Activated CD4-positive, alpha-beta T cell treated with anti-CD3 and anti-CD28 coated beads, Interleukin-2, amount 50 U/mL, for 48 hours (primary cell): ENCODE measurements around the gene MAP7D3.
"Not testable (repeated sequence)": the region's sequence is repeated elsewhere in the genome, so short reads cannot be mapped to it uniquely, and the experiment has no call there.

Source experiments
- DNase-seq, 2 experiments: peaks; one replicate each; pipeline ENCODE4 v3.0.0-alpha.2; 2020

The MAP7D3 gene

GRCh38 chrX:136251041-136251991 is at the start of gene MAP7D3:
Gene MAP7D3 (minus strand): TSS chrX:136251400. CDS start chrX:136251358, 42 bp downstream.
- peak; percentile 57 to 64 for DNase-seq

GRCh38 chrX:136300721-136301120 is 49.5 kb upstream of the MAP7D3 start, which contains the start of gene ADGRG4:
Gene ADGRG4 (plus strand): TSS chrX:136300963. CDS start chrX:136308778, 7,815 bp downstream.
- DNase-seq = not testable (repeated sequence)

GRCh38 chrX:136295380-136295779 is 44.2 kb upstream of the MAP7D3 start:
- no peak for DNase-seq

- no peak for DNase-seq
These were observed 41.5 kb upstream of the MAP7D3 start for GRCh38 chrX:136292656-136293055.

- DNase-seq = no peak
These were observed 40.6 kb upstream of the MAP7D3 start for GRCh38 chrX:136291824-136292223.

GRCh38 chrX:136286375-136286774 is 35.2 kb upstream of the MAP7D3 start:
- DNase-seq = not testable (repeated sequence)

- DNase-seq = no peak
These were observed 24.4 kb upstream of the MAP7D3 start for GRCh38 chrX:136275553-136275952.

GRCh38 chrX:136273986-136274385 is 22.8 kb upstream of the MAP7D3 start:
- no peak for DNase-seq

- no peak for DNase-seq
These were observed 21.1 kb upstream of the MAP7D3 start for GRCh38 chrX:136272325-136272724.

- no peak for DNase-seq
These were observed 20.1 kb upstream of the MAP7D3 start for GRCh38 chrX:136271300-136271699.

GRCh38 chrX:136269921-136270320 is 18.7 kb upstream of the MAP7D3 start:
- DNase-seq = no peak

GRCh38 chrX:136268051-136269048 is 17.1 kb upstream of the MAP7D3 start:
- peak; percentile 37 to 44 for DNase-seq

GRCh38 chrX:136266828-136267227 is 15.6 kb upstream of the MAP7D3 start:
- no peak for DNase-seq

- DNase-seq = no peak
These were observed 11.7 kb upstream of the MAP7D3 start for GRCh38 chrX:136262812-136263315.

- DNase-seq = no peak
These were observed 11.0 kb upstream of the MAP7D3 start for GRCh38 chrX:136262243-136262642.

GRCh38 chrX:136261321-136261720 is 10.1 kb upstream of the MAP7D3 start:
- no peak for DNase-seq

GRCh38 chrX:136260776-136261175 is 9.6 kb upstream of the MAP7D3 start:
- no peak for DNase-seq

GRCh38 chrX:136259543-136259942 is 8.3 kb upstream of the MAP7D3 start:
- DNase-seq = peak in 1 of 2 experiments; percentile 7

- DNase-seq = no peak
These were observed 7.8 kb upstream of the MAP7D3 start for GRCh38 chrX:136258951-136259350.

- DNase-seq = no peak
These were observed 4.8 kb upstream of the MAP7D3 start for GRCh38 chrX:136256026-136256425.

GRCh38 chrX:136255541-136255940 is 4.3 kb upstream of the MAP7D3 start:
- DNase-seq = no peak

- DNase-seq = peak; percentile 41 to 51
These were observed 784 bp downstream of the MAP7D3 start for GRCh38 chrX:136250191-136251040.
